ENCODE data around the gene AGXT2.
"Not testable (repeated sequence)": the region's sequence is repeated elsewhere in the genome, so short reads cannot be mapped to it uniquely, and the experiment has no call there.

The AGXT2 gene

DNA sequence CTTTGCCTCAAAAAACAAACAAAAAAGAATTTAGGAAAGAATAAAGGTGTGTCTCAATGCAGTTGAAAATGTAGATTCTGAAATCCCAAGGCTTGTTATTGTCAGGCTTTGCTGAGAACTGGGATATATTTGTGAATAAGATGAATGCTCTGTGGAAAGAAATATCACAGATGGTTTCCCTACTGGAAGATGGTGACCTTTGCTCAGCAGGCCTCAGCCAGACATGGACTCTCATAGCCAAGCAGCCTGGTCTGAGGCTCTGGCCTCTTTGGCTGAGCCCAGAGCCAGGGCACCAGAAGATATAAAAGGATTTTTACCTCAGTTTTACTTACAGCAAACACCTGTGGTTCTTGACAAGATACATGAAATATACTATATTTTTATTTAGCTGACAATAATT lies 37.1 kb downstream of the AGXT2 start:
- no peak for DNase-seq

- DNase-seq, result no peak
Measured at GRCh38 chr5:35009657-35010056, 38.1 kb downstream of the AGXT2 start.

DNA sequence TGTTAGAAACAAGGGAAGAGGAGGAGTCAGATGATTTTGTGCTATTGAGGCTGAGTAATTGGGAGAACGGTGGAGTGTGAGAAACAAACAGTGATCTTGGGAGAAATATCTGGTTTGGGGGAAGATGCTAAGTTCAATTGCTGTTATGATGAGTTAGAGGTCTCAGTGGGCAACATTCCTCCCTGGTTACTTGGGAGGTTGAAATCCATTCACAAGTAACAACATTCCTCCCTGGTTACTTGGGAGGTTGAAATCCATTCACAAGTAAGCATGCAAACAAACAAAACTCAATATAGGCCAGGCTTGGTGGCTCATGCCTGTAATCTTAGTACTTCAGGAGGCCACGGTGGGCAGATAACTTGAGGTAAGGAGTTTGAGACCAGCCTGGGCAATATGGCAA lies 38.7 kb downstream of the AGXT2 start:
- no peak for DNase-seq

DNA sequence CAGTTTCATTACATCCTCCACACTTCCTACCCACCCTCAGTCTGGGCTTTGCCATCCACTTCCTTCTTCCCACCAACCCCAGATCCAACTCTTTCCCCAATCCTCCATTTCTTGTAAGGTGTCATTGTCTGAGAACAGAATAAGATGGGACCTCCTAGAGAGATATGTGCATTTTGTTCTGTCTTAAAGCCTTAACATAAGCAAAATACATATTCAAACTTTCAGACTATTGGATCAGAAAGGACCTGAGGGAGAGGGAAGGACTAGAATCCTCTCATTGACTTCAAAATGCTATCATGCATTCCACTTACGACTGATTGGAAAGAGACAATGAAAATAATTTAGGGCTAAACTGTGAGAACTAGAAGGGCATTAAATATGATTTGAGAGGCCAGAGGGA lies 43.0 kb downstream of the AGXT2 start:
- no peak for DNase-seq

GRCh38 chr5:35004200-35004599 lies 43.5 kb downstream of the AGXT2 start:
- no peak for DNase-seq

DNA sequence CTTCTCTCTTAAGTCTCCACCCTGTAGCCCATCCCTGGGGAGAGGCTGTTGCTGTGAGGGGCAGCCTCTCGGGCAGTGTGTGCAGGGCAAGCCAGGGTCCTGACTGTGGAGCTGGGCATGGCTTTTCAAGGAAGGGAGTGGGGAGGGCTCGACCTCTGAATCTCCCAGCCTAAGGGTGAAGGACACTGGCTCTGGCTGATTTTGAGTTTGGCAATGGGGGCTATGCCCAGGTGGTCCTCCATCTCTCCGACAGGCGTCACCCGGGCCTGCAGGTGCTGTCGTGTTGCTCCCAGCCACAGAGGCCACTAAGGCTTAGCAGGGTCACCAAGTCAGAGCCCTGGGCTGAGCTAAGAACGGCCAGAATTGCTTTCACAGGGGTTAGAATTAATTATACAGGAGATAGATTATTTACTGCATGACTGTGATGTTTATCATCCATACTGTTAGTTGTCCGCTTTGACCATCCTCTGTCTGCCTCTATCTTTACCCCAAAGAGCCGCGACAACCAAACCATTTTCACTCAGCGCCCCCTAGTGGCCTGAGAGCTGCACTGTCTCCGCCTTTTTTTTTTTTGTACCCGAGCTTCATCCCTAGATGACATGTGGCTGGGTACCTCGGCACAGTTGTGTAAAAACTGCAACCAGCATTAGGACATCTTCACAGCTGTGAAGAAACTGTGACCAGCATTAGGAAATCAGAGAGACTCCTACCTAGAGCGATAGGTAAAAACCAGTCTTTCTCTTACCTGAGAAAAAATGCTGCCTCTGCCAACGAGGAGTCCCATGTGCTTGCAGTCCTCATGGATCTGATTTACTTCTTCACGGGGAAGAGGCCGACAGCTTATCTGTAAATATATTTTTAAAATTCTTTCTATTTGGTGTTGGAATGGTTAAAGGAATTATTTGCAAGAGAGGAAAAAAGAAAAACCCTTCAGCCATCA lies 44.5 kb downstream of the AGXT2 start:
- peak; percentile 56 for DNase-seq

DNA sequence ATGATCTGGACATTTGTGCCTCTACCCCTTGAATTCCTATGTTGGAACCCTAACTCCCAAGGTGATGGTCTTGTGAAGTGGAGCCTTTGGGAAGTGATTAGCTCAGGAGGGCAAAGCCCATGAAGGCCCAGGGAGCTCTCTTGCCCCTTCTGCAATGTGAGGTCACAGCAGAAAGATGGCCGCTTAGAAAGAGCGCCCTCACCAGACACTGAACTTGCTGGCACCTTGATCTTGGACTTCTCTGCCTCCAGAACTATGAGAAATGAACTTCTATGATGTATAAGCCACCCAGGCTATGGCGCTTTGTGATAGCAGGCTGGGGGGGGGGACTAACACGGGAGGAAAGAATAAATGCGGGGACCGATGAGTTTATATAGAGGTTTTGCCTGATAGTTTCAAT lies 45.3 kb downstream of the AGXT2 start:
- no peak for DNase-seq

DNA sequence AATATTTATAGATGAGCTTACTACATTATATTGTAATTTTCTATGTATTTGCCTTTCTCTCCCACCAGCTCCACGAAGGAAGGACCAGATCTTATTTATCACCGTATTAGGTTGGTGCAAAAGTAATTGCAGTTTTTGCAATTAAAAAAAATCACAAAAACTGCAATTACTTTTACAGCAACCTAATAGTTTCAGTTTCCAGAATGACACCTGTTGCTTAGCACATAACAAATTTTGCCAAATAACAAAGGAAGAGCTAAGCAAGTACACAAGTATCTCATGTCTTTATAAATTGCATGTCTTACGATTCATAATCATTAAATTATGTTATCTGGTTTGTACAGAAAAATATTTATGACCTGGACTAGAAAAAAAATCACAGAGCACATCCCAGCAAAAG lies 45.9 kb downstream of the AGXT2 start:
- no peak for DNase-seq

DNA sequence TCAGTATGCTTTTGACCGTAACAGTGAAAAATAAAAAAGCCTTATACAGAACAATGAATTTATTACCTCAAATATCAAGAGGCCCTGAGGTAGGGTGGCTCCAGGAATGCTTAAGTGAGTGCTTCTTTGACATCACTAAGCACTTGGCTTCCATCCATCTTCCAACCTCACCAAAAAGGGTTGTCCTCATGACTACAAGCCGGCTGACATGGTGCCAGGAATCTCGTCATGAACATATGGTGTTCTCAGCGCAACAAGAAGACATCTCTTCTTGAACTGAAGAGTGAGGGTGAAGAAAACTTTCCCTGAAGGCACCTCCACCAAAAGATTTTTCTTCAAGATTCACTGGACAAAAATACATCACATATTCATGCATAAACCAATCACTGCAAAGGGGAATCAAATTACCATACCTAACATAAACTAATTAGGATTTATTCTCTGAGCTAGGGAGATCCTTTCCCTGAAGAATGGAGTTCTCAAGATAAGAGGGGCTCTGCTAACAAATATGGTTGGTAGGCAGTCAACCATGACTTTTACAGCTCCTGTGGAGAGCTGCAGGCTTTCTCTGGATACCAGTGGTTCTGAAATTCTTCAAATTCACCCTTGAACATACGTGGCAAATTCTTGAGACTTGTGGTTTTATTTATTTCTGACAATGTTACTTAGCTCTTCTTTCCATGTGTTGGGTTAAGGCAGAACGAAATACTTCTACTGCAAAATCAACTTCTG lies 49.5 kb downstream of the AGXT2 start:
- no peak for DNase-seq

GRCh38 chr5:34996261-34996660 lies 51.5 kb downstream of the AGXT2 start:
- no peak for DNase-seq

DNA sequence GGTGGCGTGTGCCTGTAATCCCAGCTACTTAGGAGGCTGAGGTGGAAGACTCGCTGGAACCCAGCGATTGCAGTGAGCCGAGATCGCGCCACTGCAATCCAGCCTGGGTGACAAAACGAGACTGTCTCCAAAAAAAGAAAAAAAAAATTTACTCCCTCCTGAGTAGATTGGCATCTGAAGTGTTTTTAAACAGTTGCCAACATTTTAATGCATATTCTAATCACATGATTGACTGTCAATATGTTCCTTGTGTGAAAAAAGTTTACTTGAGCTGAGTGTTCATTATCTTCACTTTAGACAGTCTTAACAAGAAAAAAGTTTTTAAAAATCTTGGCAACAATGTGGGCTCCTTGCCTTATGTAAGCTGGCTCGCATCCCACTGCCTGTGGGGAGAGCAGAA lies 53.8 kb downstream of the AGXT2 start:
- no peak for DNase-seq

DNA sequence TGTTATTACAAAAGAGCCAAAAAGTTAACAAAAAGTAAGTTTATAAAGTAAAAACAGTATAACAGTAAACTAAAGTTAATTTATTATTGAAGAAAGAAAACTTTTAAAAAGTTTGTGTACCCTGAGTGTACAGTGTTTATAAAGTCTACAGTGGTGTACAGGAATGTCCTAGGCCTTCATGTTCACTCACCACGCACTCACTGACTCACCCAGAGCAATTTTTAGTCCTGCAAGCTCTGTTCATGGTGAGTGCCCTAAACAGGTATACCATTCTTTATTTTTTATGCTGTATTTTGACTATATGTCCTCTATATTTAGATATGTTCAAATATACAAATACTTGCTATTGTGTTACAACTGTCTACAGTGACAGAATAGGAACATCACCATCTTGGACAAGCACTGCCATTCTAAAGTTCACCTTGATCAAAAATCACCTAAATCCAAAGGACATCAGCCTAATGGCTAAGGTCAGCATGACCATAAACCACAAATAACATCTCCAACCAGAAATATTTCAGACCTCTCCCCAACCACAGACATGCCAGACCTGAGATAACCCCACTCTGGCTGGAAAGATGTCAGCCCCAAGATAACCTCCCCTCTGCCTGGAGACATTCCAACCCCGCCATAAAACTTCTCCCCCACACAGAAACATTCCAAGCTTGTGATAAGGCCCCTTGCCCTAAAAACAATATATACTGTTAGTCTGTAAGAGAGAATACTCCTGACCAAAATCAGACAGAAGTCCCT lies 56.1 kb downstream of the AGXT2 start:
- DNase-seq, result no peak

DNA sequence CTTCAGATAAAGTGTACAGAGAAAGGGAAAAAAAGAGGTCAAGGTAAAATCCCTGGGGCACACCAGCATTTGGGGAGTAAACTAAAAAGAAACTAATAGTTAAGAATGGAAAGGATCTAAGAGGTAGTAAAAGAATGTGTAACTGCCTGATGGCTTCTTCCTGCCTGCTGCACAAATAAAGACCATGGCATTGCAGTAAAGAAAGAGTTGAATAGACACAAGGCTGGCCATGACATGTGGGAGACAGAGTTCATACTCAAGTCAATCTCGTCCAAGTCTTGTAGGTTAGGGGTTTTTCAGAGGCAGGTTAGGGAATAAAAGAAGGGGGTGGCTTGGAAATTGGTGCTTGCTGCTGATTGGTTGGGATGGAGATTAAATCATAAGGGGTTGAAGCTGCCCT lies 60.8 kb downstream of the AGXT2 start:
- DNase-seq, result no peak

DNA sequence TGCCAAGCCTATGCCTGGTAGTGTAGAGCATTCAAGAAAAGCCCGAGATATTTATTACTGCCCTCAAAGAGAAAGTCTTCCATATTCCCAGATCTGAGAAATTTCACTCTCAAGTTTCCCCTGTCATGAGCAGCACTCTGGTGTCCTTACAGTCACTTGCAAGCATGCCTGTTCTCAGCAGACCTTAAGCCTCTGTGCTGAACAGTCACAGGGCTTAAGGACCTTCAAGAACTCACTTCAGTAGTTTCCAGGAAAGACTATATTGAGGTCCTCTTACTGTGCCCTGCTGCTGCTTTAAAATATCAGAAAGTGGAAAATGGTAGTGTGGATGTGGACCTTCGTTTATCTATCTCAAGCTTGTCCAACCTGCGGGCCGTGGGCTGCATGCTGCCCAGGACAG lies 64.9 kb downstream of the AGXT2 start:
- no peak for DNase-seq

GRCh38 chr5:34978681-34979080 lies 69.1 kb downstream of the AGXT2 start:
- DNase-seq, result no peak

DNA sequence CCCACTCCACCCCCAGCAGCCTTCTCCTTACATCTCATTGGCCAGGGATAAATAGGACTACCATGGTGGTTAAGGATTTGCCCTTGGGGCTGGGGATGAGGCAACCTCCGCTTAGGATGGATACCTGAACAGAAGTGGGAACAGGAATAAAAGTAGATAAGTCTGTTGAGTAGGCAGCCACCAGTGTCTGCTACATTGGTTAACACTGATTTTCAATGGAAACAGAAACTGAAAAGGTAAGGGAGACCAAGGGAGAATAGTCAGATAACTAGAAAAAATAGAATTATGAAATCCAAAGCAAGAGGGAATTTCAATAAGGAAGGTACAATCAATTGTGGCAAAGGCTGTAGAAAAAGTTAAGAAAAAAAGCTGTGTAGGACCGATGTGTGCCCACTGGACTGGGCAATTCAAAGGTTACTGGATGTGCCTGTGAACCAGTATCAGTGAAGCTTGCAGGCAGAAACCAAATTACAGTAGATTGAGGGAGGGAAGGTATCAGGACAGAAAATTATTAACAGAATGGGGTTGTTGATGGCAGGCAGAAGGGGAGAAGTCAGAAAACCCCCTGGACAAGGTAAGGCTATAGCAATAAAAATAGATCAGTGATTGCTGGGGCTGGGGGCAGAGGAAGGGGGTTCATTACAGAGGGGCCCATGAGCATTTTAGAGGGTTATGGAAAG lies 69.7 kb downstream of the AGXT2 start:
- DNase-seq, result no peak

DNA sequence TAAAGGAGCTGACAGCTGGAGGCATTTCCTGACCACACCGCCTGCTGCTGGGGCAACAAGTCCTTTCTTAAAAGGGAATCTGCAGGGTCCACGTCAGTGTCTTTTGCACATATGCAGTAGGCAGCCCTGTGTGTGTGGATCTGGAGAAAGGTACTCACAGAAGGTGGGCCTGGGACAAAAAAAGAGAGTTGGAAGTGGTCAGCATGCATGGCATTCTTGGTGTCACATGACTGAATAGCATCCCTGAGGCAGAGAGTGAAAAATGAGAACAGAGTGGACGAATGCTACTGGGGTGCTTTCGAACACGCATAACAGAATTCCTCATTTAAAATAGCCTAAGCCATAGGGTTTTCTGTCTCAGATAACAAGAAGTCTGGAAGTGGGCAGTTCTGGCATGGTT lies 71.4 kb downstream of the AGXT2 start:
- DNase-seq, result no peak

DNA sequence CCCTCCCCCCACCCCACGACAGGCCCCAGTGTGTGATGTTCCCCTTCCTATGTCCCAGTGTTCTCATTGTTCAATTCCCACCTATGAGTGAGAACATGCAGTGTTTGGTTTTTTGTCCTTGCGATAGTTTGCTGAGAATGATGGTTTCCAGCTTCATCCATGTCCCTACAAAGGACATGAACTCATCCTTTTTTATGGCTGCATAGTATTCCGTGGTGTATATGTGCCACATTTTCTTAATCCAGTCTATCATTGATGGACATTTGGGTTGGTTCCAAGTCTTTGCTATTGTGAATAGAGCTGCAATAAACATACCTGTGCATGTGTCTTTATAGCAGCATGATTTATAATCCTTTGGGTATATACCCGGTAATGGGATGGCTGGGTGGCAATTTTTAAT lies 76.1 kb downstream of the AGXT2 start:
- not testable (repeated sequence) for DNase-seq

DNA sequence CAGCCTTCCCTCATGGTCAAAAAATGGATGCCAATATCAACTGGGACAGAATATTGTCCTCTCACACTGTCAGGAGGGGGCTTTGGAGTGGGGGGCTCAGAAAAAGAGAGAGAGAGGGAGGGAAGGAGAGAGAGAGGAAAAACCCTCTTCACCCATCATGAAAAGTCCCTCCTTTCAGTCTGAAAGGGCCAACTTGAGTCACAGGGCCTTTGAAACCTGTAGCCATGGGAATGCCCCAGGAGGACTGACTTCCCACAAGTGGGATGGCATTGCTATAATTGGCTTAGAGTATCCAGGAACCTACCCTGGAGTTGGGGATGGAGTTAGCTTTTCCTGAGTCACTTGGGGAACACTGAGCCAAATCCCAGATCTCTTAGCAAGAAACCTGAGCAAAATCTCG lies 77.2 kb downstream of the AGXT2 start:
- DNase-seq, result no peak

- DNase-seq, result no peak
Measured at GRCh38 chr5:34968258-34968657, 79.5 kb downstream of the AGXT2 start.

DNA sequence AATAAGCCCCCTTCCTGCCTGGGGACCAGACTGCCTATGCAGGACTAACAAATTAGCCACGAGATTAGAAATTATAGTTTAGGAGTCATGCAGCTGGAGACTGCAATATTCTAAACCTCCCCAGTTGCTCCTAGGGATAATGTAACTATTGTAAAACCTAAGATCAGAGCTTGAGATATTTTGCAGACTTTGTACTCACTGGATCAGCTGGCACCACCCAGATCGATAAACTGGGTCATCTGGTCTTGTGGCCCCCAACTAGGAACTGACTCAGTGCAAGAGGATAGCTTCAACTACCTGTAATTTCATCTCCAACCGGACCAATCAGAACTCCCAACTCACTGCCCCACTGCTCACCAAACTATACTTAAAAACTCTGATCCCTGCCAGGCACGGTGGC lies 80.2 kb downstream of the AGXT2 start:
- no peak for DNase-seq

- no peak for DNase-seq
Measured at GRCh38 chr5:34959323-34959722, 88.4 kb downstream of the AGXT2 start.

All from NCI-H1417 treated with DMSO at 0.1 percent for 48 hours (cell line).